C4-2B (cell line): ENCODE data around the gene FAM117A.

Experiments
- CTCF ChIP-seq: fragments of 450-650 bp; conservative IDR thresholded peaks from 2 replicates; pipeline ENCODE4 v1.5.1; 2017; ENCODE audit warnings: mild to moderate bottlenecking
- ZFX ChIP-seq: fragments of 450-650 bp; IDR thresholded peaks from 2 replicates; pipeline ENCODE4 v1.6.1; 2017

- TF ChIP-seq CTCF: no peak
- TF ChIP-seq ZFX: no peak
Measured at GRCh38 chr17:49741009-49741691, 22.8 kb downstream of the FAM117A start.
